Heart right ventricle (tissue), 16 donors: ENCODE measurements around the gene AXIN1. TPM values are rescaled to one million over a fixed set of nuclear protein-coding genes. Genes with fewer than 3 reads are reported as not detected.

Source experiments
- ATAC-seq, 8 donors: fragments of 200-7000 bp; cut with Tn5 transposase; one replicate each; pipeline ENCODE4 v1.9.1; 2020; ENCODE audit warnings: mild to moderate bottlenecking in 8 of 8, moderate library complexity in 8 of 8, moderate number of reproducible peaks in 1 of 8
- DNase-seq, 2 donors: peaks; one replicate each; pipeline ENCODE4 v3.0.0-alpha.2; 2020
- H3K27ac ChIP-seq, 10 donors: fragments of 200-600 bp; sonication (generic) in 2 of 10; one replicate each; pipeline versions ENCODE4 v1.5.0 to v1.8.0; 2020 to 2022; ENCODE audit warnings: mild to moderate bottlenecking in 3 of 10
- H3K27me3 ChIP-seq, 7 donors: fragments of 200-600 bp; one replicate each; pipeline ENCODE4 v1.8.0; 2021 to 2022; ENCODE audit warnings: mild to moderate bottlenecking in 2 of 7
- H3K36me3 ChIP-seq, 9 donors: fragments of 200-600 bp; sonication (generic) in 1 of 9; one replicate each; pipeline versions ENCODE4 v1.5.0 to v1.8.0; 2020 to 2022; ENCODE audit warnings: mild to moderate bottlenecking in 2 of 9
- H3K4me1 ChIP-seq, 9 donors: fragments of 200-600 bp; sonication (generic) in 1 of 9; one replicate each; pipeline versions ENCODE4 v1.5.0 to v1.8.0; 2020 to 2022; ENCODE audit warnings: mild to moderate bottlenecking in 4 of 9
- H3K4me3 ChIP-seq, 10 donors: fragments of 200-600 bp; sonication (generic) in 2 of 10; one replicate each; pipeline versions ENCODE4 v1.5.0 to v1.8.0; 2020 to 2022; ENCODE audit warnings: mild to moderate bottlenecking in 7 of 10, moderate library complexity in 2 of 10
- H3K9me3 ChIP-seq, 11 donors: fragments of 200-600 bp in 10 of 11; sonication (generic) in 2 of 11; one replicate each; pipeline versions ENCODE4 v1.5.0 to v1.8.0; 2013 to 2022; ENCODE audit warnings: mild to moderate bottlenecking in 2 of 11, control low read depth in 1 of 11, moderate library complexity in 1 of 11
- WGBS, 2 donors: extraction: QIAGEN DNeasy Blood & Tissue Kit; methylation state at CpG; one replicate each; pipeline ENCODE4 v1.1.7; 2013; ENCODE audit warnings: inconsistent platforms in 1 of 2; 5-methylcytosine and 5-hydroxymethylcytosine counted together
- intact Hi-C, 10 donors: fragments of 100-400 bp; cut with DNase I; formaldehyde crosslinking; loops; one replicate each; pipeline versions ENCODE4 v1.11.1 to v1.14.2; 2022
- polyA plus RNA-seq, 2 donors: library from polyadenylated mRNA; stranded (reverse); fragments of 200-250 nt; gene quantifications; one replicate each; pipeline ENCODE4 v1.2.3, GENCODE V29; 2013
- total RNA-seq, 10 donors: library from RNA; stranded (reverse); fragmentation: NEBNext Ultra II Directional in 3 of 10; extraction: Animal tissue kit (Norgen Biotek cat#: 25700) in 3 of 10; gene quantifications; one replicate each; pipeline versions ENCODE4 v1.2.1 to v1.2.4, GENCODE V29; 2021 to 2023
- TF ChIP-seq, protein P1 (sequence below), 9 donors: fragments of 200-600 bp; sonication (generic) in 2 of 9; IDR thresholded peaks; one replicate each; pipeline versions ENCODE4 v1.5.0 to v1.8.0; 2021 to 2022; ENCODE audit warnings: antibody characterized with exemption in 9 of 9, mild to moderate bottlenecking in 5 of 9, moderate library complexity in 1 of 9
- donor health status: Arrhythmogenic right ventricular cardiomyopathy.
- donor health status: ischemic (EF 13 %, LVEDD 7.1; RV severe dilation, severe dysfunction).
- donor health status: healthy with polysubstance abuse.
- donor health status: DM: no; HTN: yes; CAD: no.
- donor health status: DM: no; HTN: no; CAD: no.
- donor health status: ischemic (EF 25% LVEDD 6.9; RV normal size, moderate dysfunction).
- donor health status: ischemic (EF 25% LVEDD 5.7; RV mildly dilated, moderate dysfunction).
- donor health status: healthy.
- donor health status: DM: yes; HTN: yes; CAD: no.
- donor health status: Ischemic cardiomyopathy.
- donor health status: ischemic (EF 35%, LVEDD 5.7; RV mildly dilated, moderate dysfunction).
- donor health status: nonischemic (EF 11% LVEDD 7.7; RV severe dilation, severe dysfunction).
- donor health status: DM: yes; HTN: yes; CAD: no.
- donor health status: PGD.
- donor health status: ischemic (EF 29% LVEDD 5.4; RV normal size, mild dysfunction).
- donor health status: nonischemic (EF 23%, LVEDD 6.1; RV moderate dilation, normal function).

AXIN1 gene
- total and polyA plus RNA-seq, 12 donors: 7.7 to 16.1 (median 9.5) TPM

DNA sequence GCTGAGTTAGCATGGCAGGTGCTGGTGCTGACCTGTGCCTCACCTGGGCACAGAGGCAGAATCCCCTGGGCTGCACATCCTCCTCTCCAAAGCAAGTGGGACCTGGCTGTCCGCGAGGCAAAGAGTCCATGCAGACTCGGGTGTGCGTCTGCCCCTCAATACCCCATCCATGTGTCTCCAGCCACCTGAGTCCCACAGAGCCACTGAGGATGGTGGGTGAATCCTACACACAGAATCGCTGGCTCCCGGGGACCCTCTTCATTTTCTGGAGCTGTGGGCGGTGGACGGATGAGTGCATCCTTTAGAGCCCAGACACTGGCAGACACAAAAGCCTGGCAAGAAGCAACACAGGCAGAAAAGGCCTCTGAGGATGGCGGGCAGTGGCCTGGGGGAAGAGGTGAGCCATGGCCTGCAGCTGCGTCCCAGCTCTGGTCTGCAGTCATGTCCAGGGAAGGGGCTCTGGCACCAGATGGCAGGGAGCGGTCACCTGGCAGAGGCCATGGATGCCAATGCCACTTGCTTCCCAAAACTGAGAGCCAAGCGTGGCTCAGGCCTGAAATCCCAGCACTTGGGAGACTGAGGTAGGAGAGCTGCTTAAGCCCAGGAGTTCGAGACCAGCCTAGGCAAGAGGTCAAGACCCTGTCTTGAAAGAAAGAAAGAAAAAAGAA is 29.9 kb downstream of the AXIN1 start:
- no peaks in the 10 kb centered on the region for H3K27me3 ChIP-seq
- H3K4me1 ChIP-seq: peaks cover 1 to 38% (median 31%) of the 10 kb centered on the region in 9 donors
- TF ChIP-seq, protein P1, sequence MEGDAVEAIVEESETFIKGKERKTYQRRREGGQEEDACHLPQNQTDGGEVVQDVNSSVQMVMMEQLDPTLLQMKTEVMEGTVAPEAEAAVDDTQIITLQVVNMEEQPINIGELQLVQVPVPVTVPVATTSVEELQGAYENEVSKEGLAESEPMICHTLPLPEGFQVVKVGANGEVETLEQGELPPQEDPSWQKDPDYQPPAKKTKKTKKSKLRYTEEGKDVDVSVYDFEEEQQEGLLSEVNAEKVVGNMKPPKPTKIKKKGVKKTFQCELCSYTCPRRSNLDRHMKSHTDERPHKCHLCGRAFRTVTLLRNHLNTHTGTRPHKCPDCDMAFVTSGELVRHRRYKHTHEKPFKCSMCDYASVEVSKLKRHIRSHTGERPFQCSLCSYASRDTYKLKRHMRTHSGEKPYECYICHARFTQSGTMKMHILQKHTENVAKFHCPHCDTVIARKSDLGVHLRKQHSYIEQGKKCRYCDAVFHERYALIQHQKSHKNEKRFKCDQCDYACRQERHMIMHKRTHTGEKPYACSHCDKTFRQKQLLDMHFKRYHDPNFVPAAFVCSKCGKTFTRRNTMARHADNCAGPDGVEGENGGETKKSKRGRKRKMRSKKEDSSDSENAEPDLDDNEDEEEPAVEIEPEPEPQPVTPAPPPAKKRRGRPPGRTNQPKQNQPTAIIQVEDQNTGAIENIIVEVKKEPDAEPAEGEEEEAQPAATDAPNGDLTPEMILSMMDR (IDR thresholded peaks at IDR 0.05): no peak
- no peak overlapping the region for H3K27ac ChIP-seq
- DNase-seq: no peak
- ATAC-seq: no peak
- no peak overlapping the region for H3K4me3 ChIP-seq
- intact Hi-C loops: no loop called here
- no peaks in the 10 kb centered on the region for H3K9me3 ChIP-seq
- WGBS, 2 donors: 91 to 92% methylated on average over 13 of the region's 13 CpGs
- peaks cover 0 to 21% (median 0%) of the 10 kb centered on the region in 9 donors for H3K36me3 ChIP-seq

DNA sequence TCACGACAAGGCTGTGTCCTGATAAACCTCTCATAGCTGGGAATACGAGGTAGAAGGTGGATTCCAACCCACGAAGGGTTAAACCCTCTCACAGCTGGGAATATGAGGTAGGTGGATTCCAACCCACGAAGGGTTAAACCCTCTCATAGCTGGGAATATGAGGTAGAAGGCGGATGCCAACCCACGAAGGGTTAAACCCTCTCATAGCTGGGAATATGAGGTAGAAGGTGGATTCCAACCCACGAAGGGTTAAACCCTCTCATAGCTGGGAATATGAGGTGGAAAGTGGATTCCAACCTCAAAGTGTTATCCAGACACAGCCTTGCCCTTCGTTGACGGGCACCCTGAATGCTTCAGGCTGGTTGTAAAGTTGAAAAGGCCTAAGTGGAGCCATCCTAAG is 31.0 kb downstream of the AXIN1 start:
- no peak for DNase-seq
- peaks cover 0 to 21% (median 0%) of the 10 kb centered on the region in 9 donors for H3K36me3 ChIP-seq
- no peak overlapping the region for H3K4me3 ChIP-seq
- TF ChIP-seq, protein P1 (IDR thresholded peaks at IDR 0.05): no peak
- WGBS, 2 donors: 75 to 78% methylated on average over 9 of the region's 9 CpGs
- no peak for ATAC-seq
- H3K27ac ChIP-seq: no peak overlapping the region
- peaks cover 0 to 27% (median 20%) of the 10 kb centered on the region in 9 donors for H3K4me1 ChIP-seq
- intact Hi-C loops: no loop called here
- no peaks in the 10 kb centered on the region for H3K27me3 ChIP-seq
- H3K9me3 ChIP-seq: no peaks in the 10 kb centered on the region

DNA sequence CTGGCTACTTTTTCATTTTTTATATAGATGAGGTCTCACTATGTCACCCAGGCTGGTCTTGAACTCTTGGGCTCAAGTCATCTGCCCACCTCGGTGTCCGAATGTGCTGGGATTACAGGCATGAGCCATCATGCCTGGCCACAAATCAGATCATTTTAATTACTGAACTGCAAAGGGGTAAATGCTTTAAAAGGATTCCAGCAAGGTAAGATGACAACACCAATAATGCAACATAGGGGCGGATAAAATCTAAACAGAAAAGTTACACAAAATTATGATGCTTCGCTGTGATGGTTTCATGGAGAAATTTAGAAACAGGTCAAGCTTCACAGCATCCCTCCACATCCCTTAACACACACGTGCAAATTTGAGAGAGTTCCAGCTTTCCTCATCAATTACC is 32.3 kb downstream of the AXIN1 start:
- H3K4me1 ChIP-seq: peaks cover 0 to 14% (median 11%) of the 10 kb centered on the region in 9 donors
- H3K27ac ChIP-seq: no peak overlapping the region
- H3K36me3 ChIP-seq: peaks cover 0 to 21% (median 0%) of the 10 kb centered on the region in 9 donors
- TF ChIP-seq, protein P1 (IDR thresholded peaks at IDR 0.05): no peak
- no peak for ATAC-seq
- no peak for DNase-seq
- H3K27me3 ChIP-seq: no peaks in the 10 kb centered on the region
- H3K4me3 ChIP-seq: no peak overlapping the region
- WGBS, 2 donors: 94 to 97% methylated on average over 5 of the region's 5 CpGs
- H3K9me3 ChIP-seq: no peaks in the 10 kb centered on the region
- intact Hi-C loops: no loop called here

DNA sequence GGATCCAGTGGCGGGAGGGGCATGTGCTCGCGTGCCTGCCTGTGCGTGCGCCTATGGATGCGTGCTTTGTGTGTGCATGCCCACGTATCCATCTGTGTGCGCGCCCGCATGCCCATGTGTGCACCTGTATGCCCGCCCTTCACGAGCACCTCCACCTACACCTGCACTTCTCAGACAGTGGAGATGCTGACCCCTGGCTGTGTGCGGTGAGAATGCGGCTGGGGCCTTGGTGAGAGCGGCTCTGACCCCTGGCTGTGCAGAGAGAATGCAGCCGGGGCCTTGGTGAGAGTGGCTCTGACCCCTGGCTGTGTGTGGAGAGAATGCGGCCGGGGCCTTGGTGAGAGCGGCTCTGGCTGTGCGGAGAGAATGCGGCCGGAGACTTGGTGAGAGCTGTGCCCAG is 33.9 kb downstream of the AXIN1 start:
- peaks cover 0 to 34% (median 6%) of the 10 kb centered on the region in 9 donors for H3K36me3 ChIP-seq
- H3K4me3 ChIP-seq: no peak overlapping the region
- DNase-seq (no peak), ATAC-seq (no peak)
- H3K4me1 ChIP-seq: no peaks in the 10 kb centered on the region
- H3K27me3 ChIP-seq: no peaks in the 10 kb centered on the region
- H3K9me3 ChIP-seq: no peaks in the 10 kb centered on the region
- intact Hi-C loops: no loop called here
- no peak overlapping the region for H3K27ac ChIP-seq
- TF ChIP-seq, protein P1 (IDR thresholded peaks at IDR 0.05): no peak
- WGBS, 2 donors: 86 to 94% methylated on average over 22 of the region's 22 CpGs
